HG03108 (cell line): ENCODE data around the gene CGB8.

Experiments
- ATAC-seq: cut with Tn5 transposase; IDR thresholded peaks from one replicate; pipeline ENCODE4 v1.9.1; 2021; ENCODE audit warnings: moderate library complexity; ENCODE audit not compliant: unreplicated experiment

The CGB8 gene

GRCh38 chr19:49010453-49010852 lies 38.5 kb downstream of the CGB8 start:
- ATAC-seq: no peak

GRCh38 chr19:49009828-49010227 lies 39.1 kb downstream of the CGB8 start:
- ATAC-seq: no peak

DNA sequence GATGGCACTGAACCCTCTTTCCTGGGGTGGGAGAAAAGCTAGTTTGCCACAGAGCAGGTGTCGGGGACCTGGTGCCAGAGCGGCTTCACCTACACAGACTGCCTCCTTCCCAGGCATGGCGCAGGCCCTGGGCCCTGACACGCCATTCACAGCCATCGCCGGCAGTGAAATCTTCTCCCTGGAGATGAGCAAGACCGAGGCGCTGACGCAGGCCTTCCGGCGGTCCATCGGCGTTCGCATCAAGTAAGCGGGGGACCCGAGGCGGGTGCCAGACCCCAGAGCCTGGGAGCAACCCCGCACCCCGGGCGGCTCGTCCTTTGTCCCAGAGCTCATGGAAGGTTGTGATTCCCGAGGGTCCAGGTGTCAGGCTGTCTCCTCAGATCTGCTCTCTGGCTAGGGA lies 42.0 kb downstream of the CGB8 start:
- no peak for ATAC-seq

- no peak for ATAC-seq
Observed at GRCh38 chr19:49004964-49005614, 43.8 kb downstream of the CGB8 start.

- ATAC-seq: no peak
Observed at GRCh38 chr19:49004133-49004532, 44.8 kb downstream of the CGB8 start.

GRCh38 chr19:48999481-49000325 lies 49.2 kb downstream of the CGB8 start:
- ATAC-seq: no peak

DNA sequence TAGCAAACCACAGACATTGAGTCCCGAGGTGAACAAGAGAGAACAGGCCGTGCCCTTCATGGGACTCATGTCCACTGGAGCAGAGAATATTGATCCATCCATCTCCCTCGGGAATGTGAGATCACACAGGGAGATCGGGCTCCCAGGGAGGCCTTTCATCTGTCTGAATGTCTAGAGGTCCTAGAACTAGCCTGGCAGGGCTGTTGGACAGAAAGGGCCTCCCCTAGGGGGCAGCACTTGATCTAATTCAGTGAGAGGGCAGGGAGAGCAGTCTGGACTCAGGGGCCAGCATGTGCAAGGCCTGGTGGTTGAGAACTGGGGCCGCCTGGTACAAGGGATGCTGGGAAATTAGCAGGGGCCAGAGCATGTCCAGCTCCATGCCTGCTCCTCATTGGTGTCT lies 50.9 kb downstream of the CGB8 start:
- no peak for ATAC-seq
